Measurements from ENCODE around the gene SOD3.

The SOD3 gene, protein sequence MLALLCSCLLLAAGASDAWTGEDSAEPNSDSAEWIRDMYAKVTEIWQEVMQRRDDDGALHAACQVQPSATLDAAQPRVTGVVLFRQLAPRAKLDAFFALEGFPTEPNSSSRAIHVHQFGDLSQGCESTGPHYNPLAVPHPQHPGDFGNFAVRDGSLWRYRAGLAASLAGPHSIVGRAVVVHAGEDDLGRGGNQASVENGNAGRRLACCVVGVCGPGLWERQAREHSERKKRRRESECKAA

DNA sequence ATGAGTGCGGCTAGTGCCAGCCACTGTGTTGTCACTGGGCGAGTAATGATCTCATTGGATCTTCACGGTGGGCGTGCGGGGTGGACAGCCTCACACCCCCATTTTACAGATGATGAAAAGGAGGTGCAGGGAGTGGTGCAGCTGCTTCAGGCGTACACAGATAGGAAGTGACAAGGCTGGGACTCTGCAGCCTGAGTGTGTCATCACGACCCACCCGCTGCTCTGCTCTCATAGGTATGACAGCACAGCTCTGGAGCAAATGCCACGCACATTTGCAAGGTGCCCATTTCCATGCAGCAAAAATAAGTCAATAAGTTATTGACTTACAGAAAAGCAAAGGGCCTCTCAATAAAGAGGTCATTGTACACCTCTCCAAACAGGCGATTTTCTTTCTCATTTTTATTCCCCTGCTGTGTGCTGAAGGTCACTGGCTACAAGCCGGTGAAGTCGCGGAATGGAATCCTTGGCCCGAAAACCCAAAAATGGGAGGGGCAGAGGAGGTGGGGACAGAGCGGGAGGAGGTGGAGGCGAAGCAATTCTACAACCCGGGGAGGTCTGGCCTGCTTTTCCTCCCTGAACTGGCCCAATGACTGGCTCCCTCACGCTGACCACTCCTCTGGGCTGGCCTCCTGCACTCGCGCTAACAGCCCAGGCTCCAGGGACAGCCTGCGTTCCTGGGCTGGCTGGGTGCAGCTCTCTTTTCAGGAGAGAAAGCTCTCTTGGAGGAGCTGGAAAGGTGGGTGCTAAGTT lies at the start of gene SOD3:
TSS of gene SOD3 (plus strand) at position 658 of the 750 bp plus-strand sequence. CDS start 3,949 bp downstream, outside the sequence.
- DNase-seq (ENCODE audit: low read depth), result peak; percentile 98

DNA sequence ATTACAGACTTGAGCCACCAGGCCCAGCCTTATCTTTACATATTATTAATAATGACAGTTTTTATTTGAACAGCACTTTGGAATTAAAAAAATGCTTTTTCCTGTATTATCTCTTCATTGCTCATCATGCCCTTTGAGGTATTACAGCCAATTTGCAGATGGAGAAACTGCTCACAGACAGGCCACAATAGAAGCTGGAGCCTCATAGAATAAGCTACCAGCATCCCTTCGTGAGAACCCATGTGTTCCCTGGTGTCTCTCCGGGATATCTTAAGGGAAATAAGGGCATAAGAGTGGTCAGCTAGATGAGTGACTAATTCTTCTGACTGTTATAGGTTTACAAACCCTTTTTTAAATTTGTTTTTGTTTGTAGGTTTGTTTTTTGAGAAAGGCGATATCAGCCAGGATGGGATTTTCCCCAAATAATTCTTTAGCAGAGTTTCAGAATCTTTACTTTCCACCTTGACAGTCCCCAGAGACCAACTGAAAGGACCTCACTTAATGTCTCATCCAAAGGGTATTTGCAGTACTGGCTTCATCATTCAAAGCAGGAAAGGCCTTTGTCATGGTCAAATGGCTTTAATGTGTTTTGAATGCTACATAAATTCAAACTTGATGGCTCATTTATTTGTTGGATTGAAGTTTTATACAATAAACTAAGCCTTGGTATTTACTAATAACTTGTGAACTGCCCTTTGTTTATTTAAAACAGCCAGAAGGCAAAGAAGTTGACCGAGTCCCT lies 48.0 kb upstream of the SOD3 start:
- peak; percentile 69 for DNase-seq (ENCODE audit: low read depth)

DNA sequence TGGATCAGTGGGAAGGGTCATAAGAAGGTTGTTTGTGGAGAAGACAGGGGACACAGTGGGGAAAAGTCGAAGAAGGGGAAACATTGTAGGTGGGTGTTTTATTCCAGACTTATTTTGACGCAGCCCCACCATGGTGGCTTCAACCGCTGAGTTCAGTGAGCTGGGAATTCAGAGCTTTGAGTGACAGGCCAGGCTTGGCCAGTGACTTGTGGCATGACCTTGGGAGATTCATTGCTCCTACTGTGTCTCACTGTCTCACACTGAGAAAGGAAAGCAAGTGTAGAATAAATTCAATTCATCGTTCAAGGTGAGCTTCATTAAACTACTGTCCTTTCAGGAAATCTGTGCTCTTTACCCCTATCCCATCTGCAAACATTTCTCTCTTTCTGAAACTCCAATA lies 47.4 kb upstream of the SOD3 start:
- DNase-seq (ENCODE audit: low read depth), result no peak

DNA sequence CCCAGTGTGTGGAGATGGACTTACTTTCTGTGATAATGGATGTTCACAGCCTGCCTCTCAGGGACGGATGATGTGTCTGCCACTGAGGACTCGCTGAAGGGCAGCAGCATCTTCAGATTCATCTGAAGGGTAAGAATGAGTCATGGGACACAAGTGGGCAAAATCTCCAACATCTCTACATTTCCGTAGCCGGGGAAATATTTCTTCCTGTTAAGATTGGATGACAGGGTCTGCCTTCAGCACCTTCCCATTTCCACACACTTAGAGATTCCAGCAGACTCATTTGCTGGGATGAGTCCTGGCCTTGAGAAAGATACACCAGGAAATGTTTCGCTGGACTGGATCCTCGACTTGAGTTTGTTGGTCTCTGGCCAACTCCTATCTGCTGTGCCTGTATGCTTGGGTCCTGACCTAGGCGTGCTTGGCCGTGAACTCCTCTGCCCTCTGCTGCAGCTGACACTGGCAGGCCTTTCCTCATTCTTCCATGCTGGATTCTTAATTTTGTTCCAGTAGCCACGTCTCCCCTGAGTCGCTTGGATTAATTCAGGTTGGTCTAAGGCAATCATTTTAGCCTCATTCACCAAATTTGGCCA lies 46.5 kb upstream of the SOD3 start:
- no peak for DNase-seq (ENCODE audit: low read depth)

DNA sequence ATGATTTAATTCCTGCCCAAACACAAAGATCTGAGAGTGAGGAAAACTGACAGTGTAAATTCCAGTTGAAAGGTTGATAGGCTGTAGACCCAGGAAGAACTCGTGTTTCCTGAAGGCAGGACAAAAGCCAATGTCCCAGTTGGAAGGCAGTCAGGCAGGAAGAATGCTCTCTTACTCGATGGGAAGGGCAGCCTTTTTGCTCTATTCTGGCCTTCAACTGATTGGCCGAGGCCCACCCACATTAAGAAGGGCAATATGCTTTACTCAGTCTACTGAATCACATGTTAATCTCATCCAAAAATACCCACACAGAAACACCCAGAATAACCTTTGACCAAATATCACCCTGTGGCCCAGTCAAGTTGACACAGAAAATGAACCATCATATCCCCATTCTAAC lies 45.3 kb upstream of the SOD3 start:
- DNase-seq (ENCODE audit: low read depth), result no peak

DNA sequence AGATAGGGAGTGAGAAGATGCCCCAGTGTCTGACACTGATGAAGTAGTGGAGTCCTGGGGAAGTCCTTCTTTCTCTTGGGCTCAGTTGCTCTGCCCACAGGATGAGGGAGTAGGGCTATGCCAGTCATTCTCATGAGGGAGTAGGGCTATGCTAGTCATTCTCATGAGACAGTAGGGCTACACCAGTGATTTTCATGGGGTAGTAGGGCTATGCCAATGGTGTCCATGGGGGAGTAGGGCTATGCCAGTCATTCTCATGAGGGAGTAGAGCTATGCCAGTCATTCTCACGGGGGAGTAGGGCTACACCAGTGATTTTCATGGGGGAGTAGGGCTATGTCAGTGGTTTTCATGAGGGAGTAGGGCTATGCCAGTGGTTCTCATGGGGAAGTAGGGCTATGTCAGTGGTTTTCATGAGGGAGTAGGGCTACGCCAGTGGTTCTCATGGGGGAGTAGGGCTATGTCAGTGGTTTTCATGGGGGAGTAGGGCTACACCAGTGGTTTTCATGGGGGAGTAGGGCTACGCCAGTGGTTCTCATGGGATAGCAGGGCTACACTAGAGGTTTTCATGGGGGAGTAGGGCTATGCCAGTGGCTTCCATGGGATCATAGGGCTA lies 43.3 kb upstream of the SOD3 start:
- DNase-seq (ENCODE audit: low read depth), result no peak

DNA sequence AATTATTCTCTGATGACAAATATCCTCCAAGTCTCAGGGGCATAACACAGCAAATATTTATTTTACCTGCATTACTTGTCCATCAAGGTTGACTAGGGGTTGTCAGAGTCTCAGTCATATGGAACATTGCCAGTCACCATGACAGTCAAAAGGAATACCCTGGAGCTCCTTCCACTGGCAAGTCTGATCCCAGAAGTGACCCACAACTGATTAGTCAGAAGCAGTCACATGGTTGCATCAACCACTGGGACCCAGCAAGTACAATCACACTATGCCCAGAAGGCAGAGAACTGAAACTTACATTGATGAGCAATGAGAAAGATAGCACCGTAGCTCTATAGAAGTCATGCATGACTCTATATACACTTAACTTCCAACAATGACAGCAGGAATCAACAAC lies 41.9 kb upstream of the SOD3 start:
- peak; percentile 82 for DNase-seq (ENCODE audit: low read depth)

DNA sequence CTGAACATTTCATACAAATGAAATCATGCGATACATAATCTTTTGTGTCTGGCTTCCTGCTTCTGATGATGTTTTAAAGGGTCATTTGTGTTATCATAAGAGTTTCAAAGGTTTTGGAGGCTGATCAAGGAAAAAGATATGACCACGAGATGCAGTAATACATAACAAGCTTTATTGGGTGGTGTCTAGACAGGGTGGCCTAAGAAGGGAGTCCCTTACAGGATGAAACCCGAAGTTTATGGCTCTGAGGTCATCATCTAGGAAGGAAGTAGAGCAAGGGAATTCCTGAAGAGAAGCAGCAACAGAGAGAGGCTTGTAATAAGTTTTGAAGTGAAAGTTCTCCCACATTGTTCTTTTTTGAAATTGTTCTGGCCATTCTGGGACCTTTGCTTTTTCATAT lies 40.8 kb upstream of the SOD3 start:
- peak; percentile 48 for DNase-seq (ENCODE audit: low read depth)

DNA sequence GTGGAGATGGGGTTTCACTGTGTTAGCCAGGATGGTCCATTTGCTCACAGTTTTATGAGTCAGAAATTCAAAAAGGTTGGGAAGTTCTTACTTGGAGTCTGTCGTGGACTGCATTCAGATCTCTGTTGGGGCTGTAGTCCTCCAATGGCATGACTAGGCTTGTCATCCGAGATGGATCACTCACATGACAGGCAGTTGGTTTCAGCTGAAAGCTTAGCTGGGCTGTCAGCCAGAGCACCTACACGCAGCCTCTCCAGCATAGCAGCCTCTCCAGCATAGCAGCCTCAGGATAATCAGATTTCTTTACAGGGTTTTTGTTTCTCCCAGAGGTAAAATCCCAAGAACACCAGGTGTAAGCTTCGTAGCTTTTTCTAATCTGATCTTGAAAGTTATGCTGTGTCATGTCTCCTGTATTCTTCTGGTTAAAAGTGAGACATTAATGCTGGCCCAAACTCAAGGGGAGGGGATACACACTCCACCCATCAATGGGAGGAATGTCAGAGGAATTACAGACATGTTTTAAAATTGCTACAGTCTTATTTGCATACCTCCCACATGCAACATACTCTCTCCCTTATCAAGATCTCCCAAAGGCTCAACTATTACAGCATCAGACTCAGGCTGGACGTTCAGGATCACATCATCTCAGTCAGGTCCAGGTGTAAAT lies 31.6 kb upstream of the SOD3 start:
- peak; percentile 82 for DNase-seq (ENCODE audit: low read depth)

DNA sequence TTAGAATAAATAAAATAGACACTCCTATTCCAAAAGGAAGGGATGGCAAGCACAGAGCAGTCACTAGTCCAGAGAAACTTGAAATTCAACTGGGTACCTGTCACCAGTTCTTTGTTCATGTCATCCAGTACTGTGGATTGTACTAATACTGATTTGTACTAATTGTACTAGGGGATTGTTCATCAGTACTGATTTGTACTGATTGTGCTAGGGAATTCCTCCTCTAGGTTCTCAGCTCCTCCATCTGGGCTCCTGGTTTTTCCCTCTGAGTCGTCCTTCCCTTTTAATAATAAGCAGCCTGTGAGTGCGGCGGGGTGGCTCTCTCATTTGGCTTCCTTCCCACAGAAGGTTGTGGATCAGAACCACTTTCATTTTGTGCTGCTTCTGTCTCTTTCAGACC lies 31.0 kb upstream of the SOD3 start:
- peak; percentile 28 for DNase-seq (ENCODE audit: low read depth)

DNA sequence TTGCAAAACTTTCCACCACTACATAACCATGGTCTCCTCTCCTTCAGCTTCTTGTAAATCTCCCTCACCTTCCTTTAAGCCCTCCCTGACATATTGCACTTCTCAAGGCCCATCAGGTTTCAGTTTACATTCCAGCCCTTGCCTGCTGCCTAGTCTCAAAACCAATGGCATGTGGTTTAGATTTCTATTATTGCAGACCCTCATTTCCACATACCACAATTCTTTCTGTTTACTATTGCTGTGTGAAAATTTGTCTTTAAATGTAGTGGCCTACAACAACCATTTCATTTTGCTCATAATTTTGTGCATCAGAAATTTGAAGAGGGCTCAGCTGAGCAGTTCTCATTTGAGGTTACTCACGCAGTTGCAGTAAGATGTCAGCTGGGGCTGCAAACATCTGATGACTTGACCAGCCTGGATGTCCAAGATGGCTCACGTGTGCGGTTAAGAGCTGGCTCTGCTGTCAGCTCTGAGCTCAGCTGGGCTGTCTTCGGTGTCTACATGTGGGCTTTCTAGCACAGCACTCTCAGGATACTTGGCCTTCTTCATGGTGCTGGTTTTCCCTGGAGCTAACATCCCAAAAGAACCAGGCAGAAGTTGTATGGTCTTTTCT lies 29.9 kb upstream of the SOD3 start:
- peak; percentile 74 for DNase-seq (ENCODE audit: low read depth)

DNA sequence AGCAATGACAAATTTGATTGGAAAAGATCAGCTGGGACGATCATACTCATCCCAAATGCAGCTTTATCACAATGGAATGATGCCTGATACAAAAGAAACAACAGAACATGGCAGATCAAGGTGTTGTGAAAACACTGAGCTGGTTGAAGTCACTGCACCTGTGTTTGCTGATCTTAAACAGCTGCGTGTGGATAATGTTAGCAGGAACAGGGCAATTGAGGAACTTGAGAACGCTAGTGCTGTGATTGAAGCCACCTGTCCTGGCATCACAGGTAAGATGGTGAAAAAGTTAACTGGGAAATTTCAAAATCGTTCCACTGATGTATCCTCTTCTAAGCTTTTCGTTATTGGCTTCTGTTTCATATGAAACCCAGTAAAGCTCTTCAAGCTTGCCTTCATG lies 27.4 kb upstream of the SOD3 start:
- DNase-seq (ENCODE audit: low read depth), result no peak

DNA sequence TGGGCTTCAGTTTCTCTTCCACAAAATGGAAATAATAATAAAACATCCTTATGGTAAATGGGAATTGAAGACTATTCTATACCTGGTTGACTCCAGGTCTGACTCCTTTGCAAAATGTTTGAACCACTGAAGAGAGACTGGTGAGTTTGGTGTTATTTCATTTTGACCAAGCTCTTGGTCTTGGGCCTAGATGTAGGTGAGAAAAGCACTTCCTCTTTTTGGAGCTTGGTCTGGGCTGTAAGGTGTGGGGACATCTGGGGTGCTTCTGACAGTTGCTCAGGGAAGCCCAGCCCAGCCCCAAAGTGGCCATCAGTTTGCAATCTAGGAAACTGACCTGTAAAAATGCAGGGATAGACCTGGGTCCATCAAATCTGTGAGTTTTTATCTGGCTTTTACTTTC lies 26.8 kb upstream of the SOD3 start:
- DNase-seq (ENCODE audit: low read depth), result no peak

DNA sequence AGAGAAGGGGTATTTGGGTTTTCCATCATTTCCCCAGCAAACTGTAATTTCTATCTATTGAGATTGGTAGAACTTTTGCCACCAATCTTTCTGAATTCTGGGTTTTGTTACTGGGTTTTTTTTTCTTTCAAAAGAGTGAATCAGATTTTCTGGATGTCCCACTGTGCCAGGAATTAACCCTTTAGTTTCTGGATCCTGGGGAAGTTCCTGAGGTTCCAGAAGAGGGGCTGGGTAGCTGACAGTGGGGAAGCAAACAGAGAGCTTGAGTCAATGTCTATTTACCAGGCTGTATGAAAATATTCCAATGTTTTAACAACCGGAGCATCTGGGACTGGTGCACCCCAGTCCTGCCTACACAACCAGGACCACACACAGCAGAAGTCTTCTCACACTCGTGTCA lies 25.8 kb upstream of the SOD3 start:
- DNase-seq (ENCODE audit: low read depth), result no peak

DNA sequence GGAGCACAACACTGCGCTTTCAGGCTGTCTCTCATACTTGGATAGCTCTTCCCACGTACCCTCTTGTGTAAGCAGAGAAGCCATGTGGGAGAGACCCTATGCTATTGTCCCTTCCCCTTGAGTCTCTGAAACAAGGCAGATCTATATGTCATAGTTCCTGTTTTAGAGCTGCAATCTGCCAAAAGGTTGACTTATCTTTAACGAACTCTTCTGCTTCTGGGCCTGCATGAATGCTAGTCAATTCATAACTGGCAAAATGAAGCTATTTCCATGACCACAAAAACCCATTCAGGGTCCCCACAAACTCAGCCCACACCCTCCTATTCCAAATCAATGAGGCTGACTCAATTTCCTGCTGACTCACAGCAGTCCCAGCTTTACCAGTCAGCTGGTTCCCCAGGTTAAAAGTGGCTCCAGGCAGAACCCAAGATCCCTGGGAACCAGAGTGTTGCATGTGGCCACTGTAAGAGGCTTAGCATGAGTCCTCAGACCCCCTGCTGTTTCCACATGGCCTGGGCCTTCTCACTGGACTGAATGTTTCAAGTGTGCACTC lies 25.3 kb upstream of the SOD3 start:
- peak; percentile 95 for DNase-seq (ENCODE audit: low read depth)

DNA sequence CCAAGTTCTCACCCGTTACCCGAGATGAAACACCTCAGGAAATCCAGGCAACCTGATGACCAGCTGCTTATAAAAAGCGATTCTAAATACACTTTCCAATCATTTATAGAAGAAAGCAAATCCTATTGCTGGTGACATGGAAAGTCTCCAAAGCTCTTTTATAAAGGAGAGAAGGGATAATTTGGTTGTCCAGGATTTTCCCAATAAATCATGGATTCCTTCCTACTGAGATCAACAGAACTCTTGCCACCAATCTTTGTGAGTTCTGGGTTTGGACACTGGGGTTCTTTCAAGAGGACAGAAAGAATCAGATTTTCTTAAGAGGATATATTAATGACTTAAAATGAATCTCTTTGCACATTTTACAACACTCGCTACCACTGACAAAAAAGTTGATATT lies 24.7 kb upstream of the SOD3 start:
- peak; percentile 28 for DNase-seq (ENCODE audit: low read depth)

DNA sequence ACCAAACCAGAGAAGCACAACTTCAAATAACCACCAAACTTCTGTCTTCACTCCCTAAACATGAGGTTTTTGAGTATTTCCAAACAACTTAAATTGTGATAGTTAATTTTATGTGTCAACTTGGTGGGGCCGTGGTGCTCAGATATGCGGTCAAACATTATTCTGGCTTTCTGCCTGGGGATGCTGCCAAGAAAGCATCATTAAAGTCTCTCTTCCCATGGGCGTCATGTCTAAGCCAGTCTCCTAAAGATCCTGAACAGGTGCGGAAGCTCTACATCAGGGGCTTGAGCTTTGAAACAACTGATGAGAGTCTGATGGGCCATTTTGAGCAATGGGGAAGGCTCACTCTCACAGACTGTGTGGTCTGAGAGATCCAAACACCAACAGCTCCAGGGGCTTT lies 24.1 kb upstream of the SOD3 start:
- peak; percentile 55 for DNase-seq (ENCODE audit: low read depth)

DNA sequence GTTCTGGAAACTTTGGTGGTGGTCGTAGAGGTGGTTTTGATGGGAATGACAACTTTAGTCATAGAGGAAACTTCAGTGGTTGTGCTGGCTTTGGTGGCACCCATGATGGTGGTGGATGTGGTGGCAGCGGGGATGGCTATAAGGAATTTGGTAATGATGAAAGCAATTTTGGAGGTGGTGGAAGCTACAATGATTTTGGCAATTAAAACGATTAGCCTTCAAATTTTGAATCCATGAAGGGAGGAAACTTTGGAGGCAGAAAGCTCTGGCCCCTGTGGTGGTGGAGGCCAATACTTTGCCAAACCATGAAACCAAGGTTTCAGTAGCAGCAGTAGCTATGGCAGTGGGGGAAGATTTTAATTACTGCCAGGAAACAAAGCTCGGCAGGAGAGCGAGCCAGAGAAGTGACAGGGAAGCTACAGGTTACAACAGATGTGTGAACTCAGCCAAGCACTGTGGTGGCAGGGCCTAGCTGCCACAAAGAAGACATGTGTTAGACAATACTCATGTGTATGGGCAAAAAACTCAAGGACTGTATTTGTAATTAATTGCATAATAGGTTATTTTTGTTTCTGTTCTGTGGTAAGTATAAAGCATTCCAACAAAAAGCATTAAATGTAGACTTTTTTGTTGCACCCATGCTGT lies 23.2 kb upstream of the SOD3 start:
- DNase-seq (ENCODE audit: low read depth), result no peak

DNA sequence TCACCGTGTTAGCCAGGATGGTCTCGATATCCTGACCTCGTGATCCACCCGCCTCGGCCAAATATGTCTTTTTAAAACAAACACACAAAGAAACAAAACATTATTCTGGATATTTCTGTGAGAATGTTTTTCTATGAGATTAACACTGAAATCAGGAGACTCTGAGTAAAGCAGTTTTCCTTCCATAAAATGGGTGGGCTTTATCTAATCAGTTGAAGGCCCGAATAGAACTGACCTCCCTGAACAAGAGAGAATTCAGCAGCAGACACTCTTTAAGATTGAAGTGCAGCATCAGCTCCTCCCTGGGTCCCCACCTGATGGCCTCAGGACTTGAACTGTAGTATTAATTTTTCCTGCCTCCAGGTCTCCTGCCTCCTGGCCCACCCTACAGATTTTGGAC lies 22.4 kb upstream of the SOD3 start:
- no peak for DNase-seq (ENCODE audit: low read depth)

DNA sequence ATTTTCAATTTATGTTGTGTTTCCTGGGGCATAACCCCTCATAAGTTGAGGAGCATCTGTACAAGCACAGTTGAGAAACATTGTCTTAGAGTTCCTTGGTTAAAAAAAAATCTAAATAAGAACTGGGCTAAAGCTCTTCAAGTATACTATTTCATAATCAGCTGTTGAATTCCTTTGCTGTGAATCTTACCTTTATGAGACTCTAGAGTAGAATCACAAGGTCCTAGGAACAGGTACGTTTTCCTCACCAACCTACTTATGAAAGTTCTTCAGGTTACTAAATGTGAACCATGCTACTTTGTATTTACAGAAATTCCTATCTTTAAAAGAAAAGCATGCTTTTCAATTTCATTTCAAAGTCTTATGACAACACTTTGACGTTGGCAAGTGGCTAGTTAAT lies 20.9 kb upstream of the SOD3 start:
- DNase-seq (ENCODE audit: low read depth), result peak; percentile 29

Data from EH (cell line).